ENCODE results near the gene CDH13.

DNA sequence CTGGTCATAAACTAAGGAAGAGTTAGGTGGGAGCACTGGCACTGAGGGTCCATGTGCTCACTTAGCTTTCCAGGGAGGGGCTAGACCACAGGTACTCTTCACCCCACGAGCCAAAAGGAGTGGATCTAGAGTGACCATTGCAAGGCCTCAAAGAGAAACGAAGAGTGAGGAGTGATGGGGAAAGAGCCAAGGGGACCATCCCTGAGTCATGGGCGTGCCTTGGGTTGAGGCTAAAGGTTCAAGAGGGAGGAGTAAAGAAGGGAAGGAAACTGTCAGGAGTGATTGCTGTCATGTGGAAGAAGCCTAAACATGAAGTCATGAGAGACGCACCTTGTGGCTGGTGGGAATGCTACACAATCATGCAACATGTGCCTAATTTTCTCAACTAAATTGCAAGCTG lies 141.0 kb downstream of the CDH13 start:
- TF ChIP-seq POLR2A (IDR thresholded peaks at IDR 0.05; ENCODE audit: low read depth) (no peak), EP300 (IDR thresholded peaks at IDR 0.05) (no peak), POLR2AphosphoS5 (IDR thresholded peaks at IDR 0.05) (no peak)
- TF ChIP-seq, protein P1, sequence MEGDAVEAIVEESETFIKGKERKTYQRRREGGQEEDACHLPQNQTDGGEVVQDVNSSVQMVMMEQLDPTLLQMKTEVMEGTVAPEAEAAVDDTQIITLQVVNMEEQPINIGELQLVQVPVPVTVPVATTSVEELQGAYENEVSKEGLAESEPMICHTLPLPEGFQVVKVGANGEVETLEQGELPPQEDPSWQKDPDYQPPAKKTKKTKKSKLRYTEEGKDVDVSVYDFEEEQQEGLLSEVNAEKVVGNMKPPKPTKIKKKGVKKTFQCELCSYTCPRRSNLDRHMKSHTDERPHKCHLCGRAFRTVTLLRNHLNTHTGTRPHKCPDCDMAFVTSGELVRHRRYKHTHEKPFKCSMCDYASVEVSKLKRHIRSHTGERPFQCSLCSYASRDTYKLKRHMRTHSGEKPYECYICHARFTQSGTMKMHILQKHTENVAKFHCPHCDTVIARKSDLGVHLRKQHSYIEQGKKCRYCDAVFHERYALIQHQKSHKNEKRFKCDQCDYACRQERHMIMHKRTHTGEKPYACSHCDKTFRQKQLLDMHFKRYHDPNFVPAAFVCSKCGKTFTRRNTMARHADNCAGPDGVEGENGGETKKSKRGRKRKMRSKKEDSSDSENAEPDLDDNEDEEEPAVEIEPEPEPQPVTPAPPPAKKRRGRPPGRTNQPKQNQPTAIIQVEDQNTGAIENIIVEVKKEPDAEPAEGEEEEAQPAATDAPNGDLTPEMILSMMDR (IDR thresholded peaks at IDR 0.05): no peak

Data from esophagus muscularis mucosa (tissue), 4 donors.